Liver (tissue), 9 donors: Measurements from ENCODE around the gene NBAS. TPM values are rescaled to one million over a fixed set of nuclear protein-coding genes. Genes with fewer than 3 reads are reported as not detected.

Experiments
- DNase-seq: peaks from one replicate; pipeline ENCODE4 v3.0.0-alpha.2; 2017; ENCODE audit warnings: low spot score
- H3K27ac ChIP-seq, 2 donors: one replicate each; pipeline ENCODE4 v1.7.0; 2013; ENCODE audit warnings: inconsistent platforms in 2 of 2, low read length in 2 of 2, control low read depth in 1 of 2, low read depth in 1 of 2, mild to moderate bottlenecking in 1 of 2
- H3K27me3 ChIP-seq, 4 donors: one replicate each; pipeline versions ENCODE4 v1.6.1 to v1.7.0; 2013; ENCODE audit warnings: low read length in 3 of 4, inconsistent platforms in 1 of 4, mild to moderate bottlenecking in 1 of 4, moderate library complexity in 1 of 4; ENCODE audit not compliant: control insufficient read depth in 4 of 4, insufficient read depth in 4 of 4
- H3K36me3 ChIP-seq, 4 donors: one replicate each; pipeline versions ENCODE4 v1.6.1 to v1.7.0; 2013; ENCODE audit warnings: low read length in 3 of 4, mild to moderate bottlenecking in 3 of 4, low read depth in 1 of 4, moderate library complexity in 1 of 4; ENCODE audit not compliant: control insufficient read depth in 4 of 4, insufficient read depth in 3 of 4
- H3K4me1 ChIP-seq, 4 donors: one replicate each; pipeline versions ENCODE4 v1.6.1 to v1.7.0; 2013; ENCODE audit warnings: low read length in 3 of 4, mild to moderate bottlenecking in 3 of 4, moderate library complexity in 1 of 4; ENCODE audit not compliant: control insufficient read depth in 4 of 4, insufficient read depth in 4 of 4
- H3K4me3 ChIP-seq, 3 donors: one replicate each; pipeline versions ENCODE4 v1.6.1 to v1.7.0; 2013; ENCODE audit warnings: low read length in 3 of 3, control low read depth in 1 of 3, low read depth in 1 of 3, mild to moderate bottlenecking in 1 of 3
- H3K9ac ChIP-seq, 2 donors: one replicate each; pipeline ENCODE4 v1.7.0; 2013; ENCODE audit warnings: low read length in 2 of 2, mild to moderate bottlenecking in 2 of 2, moderate library complexity in 2 of 2, control low read depth in 1 of 2, low read depth in 1 of 2
- H3K9me3 ChIP-seq, 4 donors: one replicate each; pipeline versions ENCODE4 v1.6.1 to v1.7.0; 2013; ENCODE audit warnings: low read length in 3 of 4; ENCODE audit not compliant: control insufficient read depth in 4 of 4
- EGR1 ChIP-seq, 2 donors: IDR thresholded peaks; 2 replicates each; pipeline ENCODE4 v1.6.1; 2016 to 2018; ENCODE audit warnings: antibody characterized with exemption in 2 of 2, low read depth in 2 of 2
- FOXA1 ChIP-seq: IDR thresholded peaks from 2 replicates; pipeline ENCODE4 v1.6.1; 2016; ENCODE audit warnings: antibody characterized with exemption
- FOXA2 ChIP-seq: IDR thresholded peaks from 2 replicates; pipeline ENCODE4 v1.6.1; 2016; ENCODE audit warnings: antibody characterized with exemption
- GABPA ChIP-seq, 2 donors: IDR thresholded peaks in 1 of 2; conservative IDR thresholded peaks in 1 of 2; 2 replicates each; pipeline ENCODE4 v1.6.1; 2016; ENCODE audit warnings: antibody characterized with exemption in 2 of 2, mild to moderate bottlenecking in 1 of 2, moderate library complexity in 1 of 2
- HNF4A ChIP-seq, 2 donors: conservative IDR thresholded peaks; 2 replicates each; pipeline ENCODE4 v1.6.1; 2016; ENCODE audit warnings: antibody characterized with exemption in 2 of 2, mild to moderate bottlenecking in 2 of 2
- HNF4G ChIP-seq: IDR thresholded peaks from 2 replicates; pipeline ENCODE4 v1.6.1; 2016; ENCODE audit warnings: antibody characterized with exemption
- JUND ChIP-seq, 2 donors: IDR thresholded peaks; 2 replicates each; pipeline ENCODE4 v1.6.1; 2016; ENCODE audit warnings: antibody characterized with exemption in 2 of 2
- NR2F2 ChIP-seq: IDR thresholded peaks from 2 replicates; pipeline ENCODE4 v1.6.1; 2016; ENCODE audit warnings: antibody characterized with exemption
- RAD21 ChIP-seq, 2 donors: IDR thresholded peaks; 2 replicates each; pipeline ENCODE4 v1.6.1; 2016; ENCODE audit warnings: antibody characterized with exemption in 2 of 2, mild to moderate bottlenecking in 2 of 2
- RXRA ChIP-seq, 2 donors: IDR thresholded peaks; 2 replicates each; pipeline ENCODE4 v1.6.1; 2017 to 2018; ENCODE audit warnings: antibody characterized with exemption in 2 of 2, mild to moderate bottlenecking in 1 of 2
- SP1 ChIP-seq: IDR thresholded peaks from 2 replicates; pipeline ENCODE4 v1.6.1; 2018; ENCODE audit warnings: antibody characterized with exemption, mild to moderate bottlenecking
- TAF1 ChIP-seq: conservative IDR thresholded peaks from 2 replicates; pipeline ENCODE4 v1.6.1; 2016; ENCODE audit warnings: antibody characterized with exemption, mild to moderate bottlenecking
- YY1 ChIP-seq: IDR thresholded peaks from 2 replicates; pipeline ENCODE4 v1.6.1; 2016; ENCODE audit warnings: antibody characterized with exemption, mild to moderate bottlenecking
- WGBS: extraction: QIAGEN DNeasy Blood & Tissue Kit; methylation state at CpG from one replicate; pipeline ENCODE4 v1.1.7; 2013; 5-methylcytosine and 5-hydroxymethylcytosine counted together
- polyA plus RNA-seq, 2 donors: library from polyadenylated mRNA; stranded (reverse) in 1 of 2; unstranded in 1 of 2; fragments of 200-250 nt in 1 of 2; fragments of >200 nt in 1 of 2; fragmentation: Nextera tagmentation in 1 of 2; extraction: Ambion mirVana in 1 of 2; gene quantifications; one replicate each; pipeline versions ENCODE4 v1.2.1 to v1.2.3, GENCODE V29; 2013 to 2015
- total RNA-seq, 2 donors: library from RNA; depleted of rRNA; stranded (reverse); fragments of >200 nt; gene quantifications; one replicate each; pipeline ENCODE4 v1.2.3, GENCODE V29; 2014
- TF ChIP-seq, protein P1 (sequence below): fragments of 150-350 bp; IDR thresholded peaks from 2 replicates; pipeline ENCODE4 v1.5.1; 2017; ENCODE audit warnings: improper control_type of control experiment, low read depth, low read length; ENCODE audit not compliant: missing input control
- TF ChIP-seq, protein P2 (sequence below): IDR thresholded peaks from 2 replicates; pipeline ENCODE4 v1.6.1; 2016; ENCODE audit warnings: antibody characterized with exemption
- TF ChIP-seq, protein P3 (sequence below): IDR thresholded peaks from 2 replicates; pipeline ENCODE4 v1.6.1; 2016; ENCODE audit warnings: antibody characterized with exemption
- TF ChIP-seq, protein P4 (sequence below): IDR thresholded peaks from 2 replicates; pipeline ENCODE4 v1.6.1; 2016; ENCODE audit warnings: antibody characterized with exemption
- TF ChIP-seq, protein P5 (sequence below): IDR thresholded peaks from 2 replicates; pipeline ENCODE4 v1.6.1; 2016; ENCODE audit warnings: antibody characterized with exemption, mild to moderate bottlenecking
- donor health status: healthy.
- donor health status: healthy.
- donor health status: healthy.
- donor health status: healthy.
- donor health status: healthy.

Gene NBAS
- total and polyA plus RNA-seq, 4 donors, result 10.5 to 40.0 (median 18.9) TPM

DNA sequence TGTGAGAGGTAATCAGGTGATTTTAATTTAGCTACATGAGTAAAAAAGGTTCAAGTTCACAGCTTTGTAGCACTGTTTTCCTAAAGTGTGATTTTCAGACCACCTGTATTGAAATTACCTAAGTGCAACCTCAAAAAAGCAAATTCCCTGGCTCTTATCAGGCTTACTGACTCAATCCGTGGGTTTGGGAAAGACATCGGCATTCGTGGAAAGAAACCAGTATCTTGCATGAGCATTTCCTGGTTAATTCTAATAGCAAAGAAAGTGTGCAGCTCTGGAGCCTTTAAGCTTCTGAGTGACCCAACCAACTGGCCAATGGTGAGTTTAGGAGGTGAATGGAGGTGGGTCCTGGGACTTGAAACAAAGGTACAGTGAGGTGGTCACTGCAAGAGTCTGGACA, 300.9 kb downstream of the NBAS start:
- Histone ChIP-seq H3K4me1 (no peaks in the 10 kb centered on the region), H3K36me3 (peaks cover 0 to 5% (median 1%) of the 10 kb centered on the region in 4 donors), H3K9ac (no peak overlapping the region), H3K4me3 (no peak overlapping the region), H3K27ac (no peak overlapping the region), H3K9me3 (no peaks in the 10 kb centered on the region), H3K27me3 (no peaks in the 10 kb centered on the region)
- TF ChIP-seq, protein P1, sequence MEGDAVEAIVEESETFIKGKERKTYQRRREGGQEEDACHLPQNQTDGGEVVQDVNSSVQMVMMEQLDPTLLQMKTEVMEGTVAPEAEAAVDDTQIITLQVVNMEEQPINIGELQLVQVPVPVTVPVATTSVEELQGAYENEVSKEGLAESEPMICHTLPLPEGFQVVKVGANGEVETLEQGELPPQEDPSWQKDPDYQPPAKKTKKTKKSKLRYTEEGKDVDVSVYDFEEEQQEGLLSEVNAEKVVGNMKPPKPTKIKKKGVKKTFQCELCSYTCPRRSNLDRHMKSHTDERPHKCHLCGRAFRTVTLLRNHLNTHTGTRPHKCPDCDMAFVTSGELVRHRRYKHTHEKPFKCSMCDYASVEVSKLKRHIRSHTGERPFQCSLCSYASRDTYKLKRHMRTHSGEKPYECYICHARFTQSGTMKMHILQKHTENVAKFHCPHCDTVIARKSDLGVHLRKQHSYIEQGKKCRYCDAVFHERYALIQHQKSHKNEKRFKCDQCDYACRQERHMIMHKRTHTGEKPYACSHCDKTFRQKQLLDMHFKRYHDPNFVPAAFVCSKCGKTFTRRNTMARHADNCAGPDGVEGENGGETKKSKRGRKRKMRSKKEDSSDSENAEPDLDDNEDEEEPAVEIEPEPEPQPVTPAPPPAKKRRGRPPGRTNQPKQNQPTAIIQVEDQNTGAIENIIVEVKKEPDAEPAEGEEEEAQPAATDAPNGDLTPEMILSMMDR, result no peak
- TF ChIP-seq YY1, result no peak
- TF ChIP-seq HNF4A (conservative IDR thresholded peaks at IDR 0.05), result no peak
- no peak for TF ChIP-seq TAF1
- TF ChIP-seq, protein P2, sequence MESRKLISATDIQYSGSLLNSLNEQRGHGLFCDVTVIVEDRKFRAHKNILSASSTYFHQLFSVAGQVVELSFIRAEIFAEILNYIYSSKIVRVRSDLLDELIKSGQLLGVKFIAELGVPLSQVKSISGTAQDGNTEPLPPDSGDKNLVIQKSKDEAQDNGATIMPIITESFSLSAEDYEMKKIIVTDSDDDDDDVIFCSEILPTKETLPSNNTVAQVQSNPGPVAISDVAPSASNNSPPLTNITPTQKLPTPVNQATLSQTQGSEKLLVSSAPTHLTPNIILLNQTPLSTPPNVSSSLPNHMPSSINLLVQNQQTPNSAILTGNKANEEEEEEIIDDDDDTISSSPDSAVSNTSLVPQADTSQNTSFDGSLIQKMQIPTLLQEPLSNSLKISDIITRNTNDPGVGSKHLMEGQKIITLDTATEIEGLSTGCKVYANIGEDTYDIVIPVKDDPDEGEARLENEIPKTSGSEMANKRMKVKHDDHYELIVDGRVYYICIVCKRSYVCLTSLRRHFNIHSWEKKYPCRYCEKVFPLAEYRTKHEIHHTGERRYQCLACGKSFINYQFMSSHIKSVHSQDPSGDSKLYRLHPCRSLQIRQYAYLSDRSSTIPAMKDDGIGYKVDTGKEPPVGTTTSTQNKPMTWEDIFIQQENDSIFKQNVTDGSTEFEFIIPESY, result no peak
- TF ChIP-seq SP1, result no peak
- TF ChIP-seq FOXA1, result no peak
- no peak for TF ChIP-seq HNF4G
- TF ChIP-seq, protein P3, sequence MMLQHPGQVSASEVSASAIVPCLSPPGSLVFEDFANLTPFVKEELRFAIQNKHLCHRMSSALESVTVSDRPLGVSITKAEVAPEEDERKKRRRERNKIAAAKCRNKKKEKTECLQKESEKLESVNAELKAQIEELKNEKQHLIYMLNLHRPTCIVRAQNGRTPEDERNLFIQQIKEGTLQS, result no peak
- no peak for TF ChIP-seq RAD21 (IDR thresholded peaks at IDR 0.05)
- TF ChIP-seq, protein P4, sequence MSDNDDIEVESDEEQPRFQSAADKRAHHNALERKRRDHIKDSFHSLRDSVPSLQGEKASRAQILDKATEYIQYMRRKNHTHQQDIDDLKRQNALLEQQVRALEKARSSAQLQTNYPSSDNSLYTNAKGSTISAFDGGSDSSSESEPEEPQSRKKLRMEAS, result no peak
- no peak for TF ChIP-seq GABPA (IDR thresholded peaks at IDR 0.05 in 1 of 2, conservative IDR thresholded peaks at IDR 0.05 in 1 of 2)
- no peak for TF ChIP-seq RXRA (IDR thresholded peaks at IDR 0.05)
- TF ChIP-seq, protein P5, sequence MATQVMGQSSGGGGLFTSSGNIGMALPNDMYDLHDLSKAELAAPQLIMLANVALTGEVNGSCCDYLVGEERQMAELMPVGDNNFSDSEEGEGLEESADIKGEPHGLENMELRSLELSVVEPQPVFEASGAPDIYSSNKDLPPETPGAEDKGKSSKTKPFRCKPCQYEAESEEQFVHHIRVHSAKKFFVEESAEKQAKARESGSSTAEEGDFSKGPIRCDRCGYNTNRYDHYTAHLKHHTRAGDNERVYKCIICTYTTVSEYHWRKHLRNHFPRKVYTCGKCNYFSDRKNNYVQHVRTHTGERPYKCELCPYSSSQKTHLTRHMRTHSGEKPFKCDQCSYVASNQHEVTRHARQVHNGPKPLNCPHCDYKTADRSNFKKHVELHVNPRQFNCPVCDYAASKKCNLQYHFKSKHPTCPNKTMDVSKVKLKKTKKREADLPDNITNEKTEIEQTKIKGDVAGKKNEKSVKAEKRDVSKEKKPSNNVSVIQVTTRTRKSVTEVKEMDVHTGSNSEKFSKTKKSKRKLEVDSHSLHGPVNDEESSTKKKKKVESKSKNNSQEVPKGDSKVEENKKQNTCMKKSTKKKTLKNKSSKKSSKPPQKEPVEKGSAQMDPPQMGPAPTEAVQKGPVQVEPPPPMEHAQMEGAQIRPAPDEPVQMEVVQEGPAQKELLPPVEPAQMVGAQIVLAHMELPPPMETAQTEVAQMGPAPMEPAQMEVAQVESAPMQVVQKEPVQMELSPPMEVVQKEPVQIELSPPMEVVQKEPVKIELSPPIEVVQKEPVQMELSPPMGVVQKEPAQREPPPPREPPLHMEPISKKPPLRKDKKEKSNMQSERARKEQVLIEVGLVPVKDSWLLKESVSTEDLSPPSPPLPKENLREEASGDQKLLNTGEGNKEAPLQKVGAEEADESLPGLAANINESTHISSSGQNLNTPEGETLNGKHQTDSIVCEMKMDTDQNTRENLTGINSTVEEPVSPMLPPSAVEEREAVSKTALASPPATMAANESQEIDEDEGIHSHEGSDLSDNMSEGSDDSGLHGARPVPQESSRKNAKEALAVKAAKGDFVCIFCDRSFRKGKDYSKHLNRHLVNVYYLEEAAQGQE, result no peak
- TF ChIP-seq FOXA2, result no peak
- TF ChIP-seq EGR1 (IDR thresholded peaks at IDR 0.05; ENCODE audit: low read depth in 2 of 2), result no peak
- no peak for TF ChIP-seq NR2F2
- no peak for TF ChIP-seq JUND (IDR thresholded peaks at IDR 0.05)
- WGBS, result 92% methylated on average over 3 of the region's 3 CpGs
- no peak for DNase-seq
